Measurements from ENCODE around the gene GATAD2A. TPM values are rescaled to one million over a fixed set of nuclear protein-coding genes. Genes with fewer than 3 reads are reported as not detected.
A peak's percentile ranks its signal among the peaks of the same experiment; 100 is the strongest.

Gene GATAD2A
- total RNA-seq, 4 donors from 2014 or later: 73.8 to 128 (median 87.7) TPM

DNA sequence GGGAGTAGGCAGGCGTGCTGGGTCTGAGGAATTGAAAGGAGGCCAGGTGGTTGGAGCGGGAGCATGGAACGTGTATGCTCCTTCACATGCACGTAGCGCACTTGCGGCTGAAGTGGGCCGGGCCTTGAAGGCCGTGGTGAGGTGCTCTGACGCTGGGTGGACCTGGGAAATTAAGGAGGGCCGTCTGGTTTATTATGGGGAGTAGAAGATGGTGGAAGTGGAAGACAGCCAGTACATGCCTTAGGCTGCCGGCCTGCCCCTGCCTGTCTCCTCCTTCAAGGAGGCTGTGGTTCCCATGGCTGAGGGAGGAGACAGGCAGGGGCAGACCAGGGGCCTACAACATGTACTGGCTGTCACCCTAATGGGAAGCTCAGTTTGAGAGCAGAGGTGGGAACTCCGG, 23.9 kb downstream of the GATAD2A start:
- 57 to 59% methylated on average over 11 to 12 of the region's 12 CpGs for WGBS, 2 donors
- peak in 1 of 2 donors; percentile 33 for DNase-seq (ENCODE audit: low spot score in 2 of 2)
- H3K4me3 ChIP-seq (ENCODE audit: low read depth, poor library complexity, severe bottlenecking): no peak overlapping the region
- TF ChIP-seq, protein P1, sequence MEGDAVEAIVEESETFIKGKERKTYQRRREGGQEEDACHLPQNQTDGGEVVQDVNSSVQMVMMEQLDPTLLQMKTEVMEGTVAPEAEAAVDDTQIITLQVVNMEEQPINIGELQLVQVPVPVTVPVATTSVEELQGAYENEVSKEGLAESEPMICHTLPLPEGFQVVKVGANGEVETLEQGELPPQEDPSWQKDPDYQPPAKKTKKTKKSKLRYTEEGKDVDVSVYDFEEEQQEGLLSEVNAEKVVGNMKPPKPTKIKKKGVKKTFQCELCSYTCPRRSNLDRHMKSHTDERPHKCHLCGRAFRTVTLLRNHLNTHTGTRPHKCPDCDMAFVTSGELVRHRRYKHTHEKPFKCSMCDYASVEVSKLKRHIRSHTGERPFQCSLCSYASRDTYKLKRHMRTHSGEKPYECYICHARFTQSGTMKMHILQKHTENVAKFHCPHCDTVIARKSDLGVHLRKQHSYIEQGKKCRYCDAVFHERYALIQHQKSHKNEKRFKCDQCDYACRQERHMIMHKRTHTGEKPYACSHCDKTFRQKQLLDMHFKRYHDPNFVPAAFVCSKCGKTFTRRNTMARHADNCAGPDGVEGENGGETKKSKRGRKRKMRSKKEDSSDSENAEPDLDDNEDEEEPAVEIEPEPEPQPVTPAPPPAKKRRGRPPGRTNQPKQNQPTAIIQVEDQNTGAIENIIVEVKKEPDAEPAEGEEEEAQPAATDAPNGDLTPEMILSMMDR (IDR thresholded peaks at IDR 0.05): no peak
- no peak for TF ChIP-seq POLR2A (IDR thresholded peaks at IDR 0.05)
- intact Hi-C loops (cut with DNase I; ENCODE audit: low total_unique reads): no loop called here

DNA sequence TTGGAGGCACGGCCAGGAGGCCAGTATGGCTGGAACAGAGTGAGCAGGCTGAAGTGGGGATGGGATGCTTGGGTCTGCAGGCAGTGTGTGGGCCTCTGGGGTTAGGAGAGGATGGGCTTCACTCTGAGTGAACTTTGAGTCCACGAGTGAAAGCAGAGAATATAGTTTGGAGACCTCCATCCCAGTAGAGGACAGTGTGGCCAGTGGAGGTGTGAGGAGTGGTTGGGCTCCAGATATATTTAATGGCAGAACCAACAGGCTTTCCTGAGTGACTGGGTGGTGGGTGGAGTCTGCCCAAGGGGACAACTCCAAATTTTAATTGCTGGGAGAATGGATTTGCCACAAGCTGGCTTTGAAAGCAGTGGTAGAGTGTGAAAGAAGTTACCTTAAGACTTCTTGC, 27.3 kb downstream of the GATAD2A start:
- intact Hi-C loops (cut with DNase I; ENCODE audit: low total_unique reads): no loop called here
- TF ChIP-seq, protein P1 (IDR thresholded peaks at IDR 0.05): no peak
- no peak for TF ChIP-seq POLR2A (IDR thresholded peaks at IDR 0.05)
- DNase-seq (ENCODE audit: low spot score in 2 of 2): no peak
- H3K4me3 ChIP-seq (ENCODE audit: low read depth, poor library complexity, severe bottlenecking): no peak overlapping the region
- WGBS, 2 donors: 86 to 89% methylated on average over 2 of the region's 2 CpGs

DNA sequence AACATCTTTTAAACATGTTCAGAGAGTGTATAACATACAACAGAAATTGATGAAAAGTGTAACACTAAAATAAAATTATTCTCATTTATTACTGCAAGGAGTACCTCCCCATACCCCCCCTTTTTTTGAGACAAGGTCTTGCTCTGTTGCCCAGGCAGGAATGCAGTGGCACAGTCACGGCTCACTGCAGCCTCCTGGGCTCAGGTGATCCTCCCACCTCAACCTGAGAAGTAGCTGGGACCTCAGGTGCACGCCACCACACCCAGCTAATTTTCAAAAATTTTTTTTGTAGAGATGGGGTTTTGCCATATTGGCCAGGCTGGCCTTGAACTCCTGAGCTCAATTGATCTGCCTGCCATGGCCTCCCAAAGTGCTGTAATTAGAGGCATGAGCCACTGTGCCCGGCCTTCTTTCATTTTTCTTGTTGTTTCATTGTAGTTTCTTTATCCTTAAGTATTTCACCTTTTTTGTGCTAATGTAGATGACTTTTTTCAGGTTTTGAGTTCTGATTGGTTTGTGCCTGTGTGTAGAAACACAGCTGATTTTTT, 28.3 kb downstream of the GATAD2A start:
- DNase-seq (ENCODE audit: low spot score in 2 of 2): no peak
- no peak overlapping the region for H3K4me3 ChIP-seq (ENCODE audit: low read depth, poor library complexity, severe bottlenecking)
- WGBS, 2 donors: 86 to 91% methylated on average over 3 of the region's 3 CpGs
- intact Hi-C loops (cut with DNase I; ENCODE audit: low total_unique reads): no loop called here
- TF ChIP-seq POLR2A (IDR thresholded peaks at IDR 0.05): no peak
- TF ChIP-seq, protein P1 (IDR thresholded peaks at IDR 0.05): no peak

DNA sequence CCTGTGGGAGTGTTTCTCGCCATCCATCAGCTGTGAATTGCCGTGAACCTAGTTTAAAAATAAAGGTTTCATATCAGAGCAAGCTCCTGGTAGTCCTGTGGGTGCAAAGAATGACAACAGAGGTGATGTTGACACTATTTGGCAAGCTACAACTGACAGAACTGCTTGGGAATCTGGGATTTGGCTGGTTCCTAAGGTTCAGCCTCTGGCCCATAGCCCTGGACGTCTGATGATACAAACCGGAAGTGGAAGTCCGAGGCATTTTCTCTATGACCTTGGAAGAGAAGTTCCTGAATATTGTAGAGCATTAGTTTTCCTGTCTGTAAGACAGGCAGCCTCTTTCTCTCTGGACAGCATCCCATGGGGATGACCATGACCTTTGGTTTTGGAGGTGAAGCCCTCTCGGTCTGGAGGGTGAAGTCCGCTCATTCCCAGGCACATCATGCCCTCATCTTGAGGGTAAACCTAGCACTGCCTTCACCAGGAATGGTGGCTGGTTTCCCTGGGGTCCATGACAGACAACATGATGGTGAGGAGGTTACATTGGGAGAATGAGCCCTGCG, 29.1 kb downstream of the GATAD2A start:
- no peak overlapping the region for H3K4me3 ChIP-seq (ENCODE audit: low read depth, poor library complexity, severe bottlenecking)
- DNase-seq (ENCODE audit: low spot score in 2 of 2): peak in 1 of 2 donors; percentile 62
- 55 to 56% methylated on average over 8 of the region's 8 CpGs for WGBS, 2 donors
- intact Hi-C loops (cut with DNase I; ENCODE audit: low total_unique reads): no loop called here
- no peak for TF ChIP-seq POLR2A (IDR thresholded peaks at IDR 0.05)
- TF ChIP-seq, protein P1 (IDR thresholded peaks at IDR 0.05): no peak

DNA sequence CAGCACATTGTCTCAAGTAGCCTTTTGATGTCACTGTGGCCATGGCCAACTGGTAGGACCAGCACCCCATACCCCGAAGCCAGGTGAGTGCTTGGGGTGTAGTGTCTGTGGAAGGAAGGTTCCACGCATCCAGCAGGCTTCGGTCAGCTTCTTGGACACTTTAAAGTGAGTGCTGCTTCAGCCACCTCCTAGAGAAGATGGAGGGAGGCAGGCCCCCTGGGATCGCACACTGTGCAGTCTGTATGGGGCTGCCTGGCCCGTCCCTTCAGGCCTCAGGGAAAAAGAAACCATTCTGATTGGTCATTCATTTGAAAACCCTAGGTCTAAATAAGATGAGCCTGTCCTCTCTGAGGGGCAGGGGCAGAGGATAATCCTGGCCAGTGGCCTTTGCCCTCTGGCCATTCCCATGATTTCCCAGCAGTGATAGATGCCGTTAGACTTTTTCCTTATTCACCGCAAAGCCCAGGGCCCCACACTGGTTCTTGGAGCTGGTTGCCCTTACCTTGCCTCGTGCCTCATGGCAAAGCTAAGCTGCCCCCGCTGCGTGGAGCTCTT, 30.7 kb downstream of the GATAD2A start:
- intact Hi-C loops (cut with DNase I; ENCODE audit: low total_unique reads): no loop called here
- H3K4me3 ChIP-seq (ENCODE audit: low read depth, poor library complexity, severe bottlenecking): no peak overlapping the region
- TF ChIP-seq POLR2A (IDR thresholded peaks at IDR 0.05): no peak
- TF ChIP-seq, protein P1 (IDR thresholded peaks at IDR 0.05): no peak
- no peak for DNase-seq (ENCODE audit: low spot score in 2 of 2)
- 82 to 94% methylated on average over 9 to 10 of the region's 10 CpGs for WGBS, 2 donors
